ENCODE measurements around the gene GRM8. TPM values are rescaled to one million over a fixed set of nuclear protein-coding genes. Genes with fewer than 3 reads are reported as not detected.

The GRM8 gene
- polyA plus RNA-seq, 1 donor: 0.04 TPM

DNA sequence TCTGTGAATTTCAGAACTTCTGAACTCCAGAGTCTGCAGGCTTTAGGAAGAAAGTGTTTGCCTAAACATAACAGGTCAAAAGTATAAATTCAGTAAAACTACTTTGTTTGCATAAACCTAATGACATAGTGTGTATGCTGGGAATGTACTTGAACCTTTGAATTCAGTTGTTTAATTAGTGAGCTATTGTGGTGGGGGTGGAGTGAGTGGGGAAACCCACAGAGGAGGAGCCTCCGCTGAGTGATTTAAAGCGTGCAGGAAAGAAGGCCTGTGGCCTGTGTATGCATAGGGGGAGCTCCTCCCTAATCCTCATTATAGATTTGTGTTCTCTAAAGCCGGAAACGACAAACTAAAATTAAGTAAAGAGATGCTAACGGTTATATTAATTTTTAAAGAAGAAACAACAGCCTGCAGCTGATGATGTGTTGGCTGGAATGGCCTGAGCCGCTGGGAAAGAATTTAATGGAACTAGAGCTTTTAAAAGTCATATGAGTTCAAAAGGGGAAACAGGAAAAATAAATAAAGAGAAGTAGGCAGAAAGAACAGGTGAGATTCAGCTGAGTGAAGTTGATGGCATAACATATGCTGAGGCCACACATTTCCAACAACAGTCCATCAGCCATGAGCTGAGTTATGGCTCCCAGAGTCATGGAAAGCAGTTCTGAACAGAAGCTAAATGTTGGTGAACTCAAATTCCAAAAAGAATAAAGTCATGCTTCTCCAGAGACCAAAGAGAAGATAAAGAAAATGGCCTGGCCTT, 595.0 kb downstream of the GRM8 start:
- no peak for DNase-seq
- H3K4me1 ChIP-seq (ENCODE audit: control insufficient read depth, insufficient read depth, low read length): no peaks in the 10 kb centered on the region
- WGBS (ENCODE audit: insufficient coverage, low lambda C conversion rate): 53% methylated on average over 3 of the region's 6 CpGs
- no peak overlapping the region for H3K4me3 ChIP-seq (ENCODE audit: low read length)
- no peaks in the 10 kb centered on the region for H3K9me3 ChIP-seq (ENCODE audit: control insufficient read depth, low read depth, low read length)
- H3K27me3 ChIP-seq (ENCODE audit: control insufficient read depth, insufficient read depth, low read length): no peaks in the 10 kb centered on the region
- H3K27ac ChIP-seq (ENCODE audit: low read length): no peak overlapping the region
- H3K36me3 ChIP-seq (ENCODE audit: control insufficient read depth, insufficient read depth, low read length): no peaks in the 10 kb centered on the region

DNA sequence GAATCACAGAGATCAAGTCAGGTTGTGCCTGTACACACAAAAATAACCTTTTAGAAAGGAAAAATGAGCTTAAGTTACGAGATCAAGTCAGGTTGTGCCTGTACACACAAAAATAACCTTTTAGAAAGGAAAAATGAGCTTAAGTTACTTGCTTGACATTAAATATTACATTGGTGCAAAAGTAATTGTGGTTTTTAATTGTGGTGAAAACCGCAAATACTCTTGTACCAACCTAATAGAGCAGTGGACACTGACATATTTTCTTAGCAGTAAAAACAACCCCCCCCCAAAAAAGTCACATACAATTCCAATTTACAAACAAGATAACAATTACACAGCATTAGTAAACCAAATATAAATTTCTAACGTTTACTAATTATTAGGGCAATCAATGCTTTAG, 595.6 kb downstream of the GRM8 start:
- H3K27me3 ChIP-seq (ENCODE audit: control insufficient read depth, insufficient read depth, low read length): no peaks in the 10 kb centered on the region
- no peaks in the 10 kb centered on the region for H3K9me3 ChIP-seq (ENCODE audit: control insufficient read depth, low read depth, low read length)
- no peaks in the 10 kb centered on the region for H3K4me1 ChIP-seq (ENCODE audit: control insufficient read depth, insufficient read depth, low read length)
- DNase-seq: no peak
- no peak overlapping the region for H3K27ac ChIP-seq (ENCODE audit: low read length)
- no peaks in the 10 kb centered on the region for H3K36me3 ChIP-seq (ENCODE audit: control insufficient read depth, insufficient read depth, low read length)
- WGBS (ENCODE audit: insufficient coverage, low lambda C conversion rate): 100% methylated on average over 1 of the region's 3 CpGs
- H3K4me3 ChIP-seq (ENCODE audit: low read length): no peak overlapping the region

DNA sequence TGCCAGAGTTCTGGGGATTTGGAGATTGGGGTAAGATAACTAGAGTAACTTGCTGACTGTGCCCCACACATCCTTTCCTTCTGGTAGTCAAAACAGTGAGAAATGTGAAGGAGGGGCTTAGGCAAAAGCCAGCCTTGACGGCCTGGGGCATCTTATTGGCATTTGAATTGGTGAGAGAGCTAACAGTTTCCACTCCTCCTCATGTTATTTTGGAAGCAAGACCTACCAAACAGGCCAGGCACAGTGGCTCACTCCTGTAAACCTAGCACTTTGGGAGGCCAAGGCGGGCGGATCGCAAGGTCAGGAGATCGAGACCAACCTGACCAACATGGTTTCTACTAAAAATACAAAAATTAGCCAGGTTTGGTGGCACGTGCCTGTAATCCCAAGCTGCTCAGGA, 596.6 kb downstream of the GRM8 start:
- Histone ChIP-seq H3K4me3 (ENCODE audit: low read length) (no peak overlapping the region), H3K27me3 (ENCODE audit: control insufficient read depth, insufficient read depth, low read length) (no peaks in the 10 kb centered on the region), H3K27ac (ENCODE audit: low read length) (no peak overlapping the region), H3K36me3 (ENCODE audit: control insufficient read depth, insufficient read depth, low read length) (no peaks in the 10 kb centered on the region), H3K9me3 (ENCODE audit: control insufficient read depth, low read depth, low read length) (no peaks in the 10 kb centered on the region), H3K4me1 (ENCODE audit: control insufficient read depth, insufficient read depth, low read length) (no peaks in the 10 kb centered on the region)
- WGBS (ENCODE audit: insufficient coverage, low lambda C conversion rate): no CpG with 5 or more reads among the region's 6 CpGs
- no peak for DNase-seq

DNA sequence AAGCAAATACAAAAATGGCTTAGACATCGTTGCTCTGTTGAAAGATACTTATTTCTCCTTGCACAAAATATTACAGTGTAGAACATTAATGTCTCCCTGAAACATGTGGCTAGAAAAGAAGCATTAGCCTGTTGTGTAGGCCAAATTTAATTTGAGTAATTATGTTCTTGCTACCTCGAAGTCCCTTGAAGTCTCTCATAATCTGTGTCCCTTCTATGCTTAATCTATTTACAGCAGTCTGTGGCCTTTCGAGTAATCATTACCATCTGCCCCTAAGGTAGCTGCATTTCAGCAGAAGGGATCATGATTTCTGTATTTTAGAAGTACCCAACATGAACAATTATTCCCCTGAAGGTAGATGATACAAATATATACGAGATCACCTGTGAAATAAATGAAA, 615.2 kb downstream of the GRM8 start:
- Histone ChIP-seq H3K27ac (ENCODE audit: low read length) (no peak overlapping the region), H3K9me3 (ENCODE audit: control insufficient read depth, low read depth, low read length) (no peaks in the 10 kb centered on the region), H3K4me3 (ENCODE audit: low read length) (no peak overlapping the region), H3K27me3 (ENCODE audit: control insufficient read depth, insufficient read depth, low read length) (no peaks in the 10 kb centered on the region), H3K4me1 (ENCODE audit: control insufficient read depth, insufficient read depth, low read length) (no peaks in the 10 kb centered on the region), H3K36me3 (ENCODE audit: control insufficient read depth, insufficient read depth, low read length) (no peaks in the 10 kb centered on the region)
- no peak for DNase-seq
- 71% methylated on average over 1 of the region's 4 CpGs for WGBS (ENCODE audit: insufficient coverage, low lambda C conversion rate)

DNA sequence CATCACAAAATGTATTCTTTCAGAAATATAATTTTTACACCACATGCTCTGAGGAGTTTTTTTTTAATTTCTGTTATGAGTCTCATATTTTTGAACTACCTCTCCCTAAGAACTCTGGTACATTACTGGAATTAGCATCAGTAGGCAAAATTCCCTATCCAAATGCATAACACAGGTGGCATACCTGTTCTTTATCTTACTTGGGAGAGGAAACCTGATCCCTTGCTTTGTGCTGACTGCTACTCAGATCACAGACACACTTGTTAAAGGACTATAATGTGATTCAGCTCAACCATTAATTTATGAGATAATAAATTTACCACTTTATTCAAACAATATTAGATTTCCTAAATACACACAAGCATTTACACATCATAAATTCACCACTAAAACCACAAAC, 617.2 kb downstream of the GRM8 start:
- no peaks in the 10 kb centered on the region for H3K27me3 ChIP-seq (ENCODE audit: control insufficient read depth, insufficient read depth, low read length)
- H3K4me3 ChIP-seq (ENCODE audit: low read length): no peak overlapping the region
- DNase-seq: no peak
- H3K27ac ChIP-seq (ENCODE audit: low read length): no peak overlapping the region
- H3K9me3 ChIP-seq (ENCODE audit: control insufficient read depth, low read depth, low read length): no peaks in the 10 kb centered on the region
- no peaks in the 10 kb centered on the region for H3K36me3 ChIP-seq (ENCODE audit: control insufficient read depth, insufficient read depth, low read length)
- H3K4me1 ChIP-seq (ENCODE audit: control insufficient read depth, insufficient read depth, low read length): no peaks in the 10 kb centered on the region

DNA sequence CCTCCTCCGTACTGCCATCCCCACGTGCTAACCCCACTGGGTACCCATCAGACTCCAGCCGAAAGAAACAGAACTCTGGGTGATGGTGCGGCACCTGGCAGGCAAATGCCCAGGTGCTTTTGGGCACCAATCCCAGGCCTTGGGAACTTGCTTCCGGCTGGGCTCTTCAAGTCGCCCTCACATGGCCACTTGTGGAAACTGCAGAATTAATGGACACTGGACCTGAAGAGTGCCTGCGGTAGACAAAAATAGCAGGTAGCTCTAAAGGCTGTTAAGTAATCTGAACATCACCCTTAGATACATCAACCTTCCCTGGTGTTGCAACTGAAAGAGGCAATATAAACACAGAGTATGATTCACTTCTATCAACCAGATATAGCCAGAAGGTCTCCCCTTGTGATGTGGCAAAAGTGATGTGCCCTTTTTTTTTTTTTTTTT, 644.4 kb downstream of the GRM8 start:
- no peaks in the 10 kb centered on the region for H3K4me1 ChIP-seq (ENCODE audit: control insufficient read depth, insufficient read depth, low read length)
- no peaks in the 10 kb centered on the region for H3K27me3 ChIP-seq (ENCODE audit: control insufficient read depth, insufficient read depth, low read length)
- H3K36me3 ChIP-seq (ENCODE audit: control insufficient read depth, insufficient read depth, low read length): no peaks in the 10 kb centered on the region
- H3K4me3 ChIP-seq (ENCODE audit: low read length): no peak overlapping the region
- WGBS (ENCODE audit: insufficient coverage, low lambda C conversion rate): no CpG with 5 or more reads among the region's 7 CpGs
- no peak overlapping the region for H3K27ac ChIP-seq (ENCODE audit: low read length)
- no peaks in the 10 kb centered on the region for H3K9me3 ChIP-seq (ENCODE audit: control insufficient read depth, low read depth, low read length)
- peak in 1 of 2 donors; percentile 0 for DNase-seq

DNA sequence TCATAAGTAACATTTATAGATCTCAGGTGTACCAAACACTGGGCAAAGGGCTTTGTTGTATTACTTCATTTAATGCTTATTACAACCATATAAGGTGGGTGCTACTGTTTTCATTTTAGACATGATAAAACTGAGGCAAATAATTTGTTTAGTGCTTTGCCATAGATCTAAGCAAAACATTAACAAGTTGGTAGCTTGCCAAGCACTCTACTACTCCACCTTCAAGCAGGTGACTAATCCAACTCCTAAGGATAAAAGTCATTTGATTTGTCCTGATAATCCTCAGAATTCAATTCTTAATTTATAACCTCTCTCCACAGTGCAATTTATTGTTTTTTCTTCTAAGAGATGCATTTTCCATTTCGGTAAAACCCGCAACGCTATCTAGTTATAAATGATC, 646.4 kb downstream of the GRM8 start:
- no peaks in the 10 kb centered on the region for H3K27me3 ChIP-seq (ENCODE audit: control insufficient read depth, insufficient read depth, low read length)
- DNase-seq: no peak
- WGBS (ENCODE audit: insufficient coverage, low lambda C conversion rate): 100% methylated on average over 2 of the region's 3 CpGs

DNA sequence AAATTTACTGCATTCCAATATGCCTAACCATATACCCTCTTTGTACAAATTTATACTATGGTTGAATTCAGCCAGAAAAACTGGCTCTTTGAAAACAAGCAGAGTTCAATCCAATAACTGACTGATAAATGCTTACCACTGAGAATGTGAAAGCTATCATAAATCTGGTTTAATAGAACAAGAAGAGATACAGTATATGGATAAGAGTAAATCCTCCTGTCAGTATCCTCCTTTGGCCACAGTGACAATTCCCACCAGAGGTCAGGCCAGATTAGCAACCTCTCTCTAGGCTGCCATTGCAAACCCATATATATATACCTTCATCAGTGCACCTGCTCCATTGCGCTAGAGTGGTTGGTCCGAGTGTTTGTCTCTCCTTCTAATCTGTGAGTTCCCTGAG, 647.2 kb downstream of the GRM8 start:
- Histone ChIP-seq H3K4me3 (ENCODE audit: low read length) (no peak overlapping the region), H3K27ac (ENCODE audit: low read length) (no peak overlapping the region), H3K9me3 (ENCODE audit: control insufficient read depth, low read depth, low read length) (no peaks in the 10 kb centered on the region), H3K36me3 (ENCODE audit: control insufficient read depth, insufficient read depth, low read length) (no peaks in the 10 kb centered on the region), H3K27me3 (ENCODE audit: control insufficient read depth, insufficient read depth, low read length) (no peaks in the 10 kb centered on the region), H3K4me1 (ENCODE audit: control insufficient read depth, insufficient read depth, low read length) (no peaks in the 10 kb centered on the region)
- no CpG with 5 or more reads among the region's 2 CpGs for whole genome bisulfite sequencing (ENCODE audit: insufficient coverage, low lambda C conversion rate)
- DNase-seq: no peak

More for the DNA sequence above, 646.4 kb downstream of the GRM8 start:
- H3K9me3 ChIP-seq (ENCODE audit: control insufficient read depth, low read depth, low read length): no peaks in the 10 kb centered on the region
- no peaks in the 10 kb centered on the region for H3K36me3 ChIP-seq (ENCODE audit: control insufficient read depth, insufficient read depth, low read length)
- no peak overlapping the region for H3K27ac ChIP-seq (ENCODE audit: low read length)
- H3K4me1 ChIP-seq (ENCODE audit: control insufficient read depth, insufficient read depth, low read length): no peaks in the 10 kb centered on the region
- no peak overlapping the region for H3K4me3 ChIP-seq (ENCODE audit: low read length)

DNA sequence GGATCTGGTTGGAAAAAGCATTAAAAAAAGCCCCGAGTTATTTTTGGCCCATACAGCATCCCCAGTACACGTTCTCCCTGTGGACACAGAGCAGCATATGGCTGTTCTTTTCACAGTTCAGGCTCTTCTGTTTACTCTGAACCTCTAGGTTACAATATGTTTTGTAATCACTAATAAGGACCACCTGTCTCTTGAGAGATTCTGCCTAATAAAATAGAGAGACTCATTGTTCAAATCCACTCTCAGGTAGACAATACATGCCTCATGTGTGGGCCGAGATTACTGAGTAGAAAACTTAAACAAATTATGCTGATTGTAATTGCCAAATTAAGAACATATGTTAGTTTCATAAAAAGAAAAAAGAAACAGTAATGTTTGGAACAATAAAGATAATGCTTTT, 647.7 kb downstream of the GRM8 start:
- DNase-seq: no peak
- 65% methylated on average over 3 of the region's 3 CpGs for WGBS (ENCODE audit: insufficient coverage, low lambda C conversion rate)
- Histone ChIP-seq H3K4me1 (ENCODE audit: control insufficient read depth, insufficient read depth, low read length) (no peaks in the 10 kb centered on the region), H3K27ac (ENCODE audit: low read length) (no peak overlapping the region), H3K27me3 (ENCODE audit: control insufficient read depth, insufficient read depth, low read length) (no peaks in the 10 kb centered on the region), H3K4me3 (ENCODE audit: low read length) (no peak overlapping the region), H3K36me3 (ENCODE audit: control insufficient read depth, insufficient read depth, low read length) (no peaks in the 10 kb centered on the region), H3K9me3 (ENCODE audit: control insufficient read depth, low read depth, low read length) (no peaks in the 10 kb centered on the region)

DNA sequence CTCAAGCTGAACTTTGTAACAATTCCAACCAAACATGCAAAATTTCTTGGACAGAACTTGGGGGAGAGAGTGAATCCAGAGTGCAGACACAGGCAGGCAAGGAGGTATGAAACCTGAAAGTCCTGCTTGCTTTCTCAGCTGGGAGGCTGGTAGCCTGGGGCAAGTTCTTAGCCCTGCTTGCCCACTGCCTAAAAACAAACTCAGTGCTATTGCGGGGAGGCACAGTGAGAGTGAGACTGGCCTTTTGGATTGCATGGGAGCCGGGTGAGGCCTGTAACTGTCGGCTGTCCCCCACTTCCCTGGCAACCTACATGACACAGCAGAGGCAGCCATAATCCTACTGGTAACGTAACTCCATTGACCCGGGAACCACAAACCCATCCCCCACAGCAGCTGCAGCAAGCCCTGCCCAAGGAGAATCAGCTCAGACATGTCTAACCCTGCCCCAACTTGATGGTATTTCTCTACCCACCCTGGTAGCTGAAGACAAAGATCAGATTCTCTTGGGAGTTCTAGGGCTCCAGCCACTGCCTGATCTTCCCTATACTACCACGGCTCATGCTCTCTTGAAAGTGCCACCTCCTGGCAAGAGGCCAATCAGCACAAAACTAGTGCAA, 663.6 kb downstream of the GRM8 start:
- WGBS (ENCODE audit: insufficient coverage, low lambda C conversion rate): no CpG with 5 or more reads among the region's 6 CpGs
- no peak for DNase-seq
- no peaks in the 10 kb centered on the region for H3K4me1 ChIP-seq (ENCODE audit: control insufficient read depth, insufficient read depth, low read length)
- H3K4me3 ChIP-seq (ENCODE audit: low read length): no peak overlapping the region
- H3K9me3 ChIP-seq (ENCODE audit: control insufficient read depth, low read depth, low read length): no peaks in the 10 kb centered on the region
- H3K27ac ChIP-seq (ENCODE audit: low read length): no peak overlapping the region
- no peaks in the 10 kb centered on the region for H3K36me3 ChIP-seq (ENCODE audit: control insufficient read depth, insufficient read depth, low read length)
- H3K27me3 ChIP-seq (ENCODE audit: control insufficient read depth, insufficient read depth, low read length): no peaks in the 10 kb centered on the region

DNA sequence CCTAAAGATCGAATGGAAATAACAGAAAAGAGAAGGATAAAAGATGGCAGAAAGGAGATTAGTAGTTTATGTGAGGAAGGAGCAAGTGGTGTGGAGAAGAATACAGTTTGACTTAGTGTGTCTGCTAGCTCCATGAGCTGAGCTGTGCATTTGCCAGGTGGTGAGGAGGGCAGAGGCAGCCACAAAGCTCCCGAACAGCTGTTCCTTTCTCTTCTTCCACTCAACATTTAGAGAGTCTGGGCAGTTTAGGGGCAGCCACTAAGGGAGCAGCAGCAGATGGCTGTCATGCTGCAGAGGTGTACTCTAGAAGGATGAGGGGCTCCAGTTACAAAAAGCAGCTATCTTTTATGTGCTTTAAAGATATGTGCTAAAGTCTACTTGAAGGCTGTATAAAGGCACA, 674.4 kb downstream of the GRM8 start:
- no peak for DNase-seq
- no peaks in the 10 kb centered on the region for H3K4me1 ChIP-seq (ENCODE audit: control insufficient read depth, insufficient read depth, low read length)
- no peaks in the 10 kb centered on the region for H3K9me3 ChIP-seq (ENCODE audit: control insufficient read depth, low read depth, low read length)

More for the DNA sequence above, 674.4 kb downstream of the GRM8 start:
- H3K4me3 ChIP-seq (ENCODE audit: low read length): no peak overlapping the region
- no peak overlapping the region for H3K27ac ChIP-seq (ENCODE audit: low read length)
- no peaks in the 10 kb centered on the region for H3K36me3 ChIP-seq (ENCODE audit: control insufficient read depth, insufficient read depth, low read length)
- WGBS (ENCODE audit: insufficient coverage, low lambda C conversion rate): no CpG with 5 or more reads among the region's 2 CpGs
- H3K27me3 ChIP-seq (ENCODE audit: control insufficient read depth, insufficient read depth, low read length): no peaks in the 10 kb centered on the region
